HepG2 (cell line): ENCODE results near the gene FBXL20. TPM values are rescaled to one million over a fixed set of nuclear protein-coding genes. Genes with fewer than 3 reads are reported as not detected.
A peak's percentile ranks its signal among the peaks of the same experiment; 100 is the strongest.
"Not testable (repeated sequence)": the region's sequence is repeated elsewhere in the genome, so short reads cannot be mapped to it uniquely, and the experiment has no call there.

Experiments used
- ATAC-seq: fragments of 200-7000 bp; cut with Tn5 transposase; 3 replicates; pipeline ENCODE4 v1.9.1; 2020; ENCODE audit warnings: mild to moderate bottlenecking, moderate library complexity
- BruUV-seq: library from RNA; stranded (reverse); fragments of 400-500 nt; replicated peaks from 2 replicates; lab custom pipeline; 2021; lab: Mats Ljungman, UMichigan
- CTCF ChIA-PET: fragments of 300-600 bp; formaldehyde crosslinking; extraction: SDS; loops from one replicate; lab custom pipeline; 2021; ENCODE audit warnings: low total read pairs, inconsistent platforms, low intra/inter-chr PET ratio; lab: Yijun Ruan, JAX
- POLR2A ChIA-PET: fragments of 350-600 bp; sonication (Branson Sonifier 250); formaldehyde crosslinking; loops from one replicate; lab custom pipeline; 2020; ENCODE audit warnings: antibody characterized with exemption, inconsistent platforms; lab: Yijun Ruan, JAX
- DNase-seq: peaks from one replicate; pipeline ENCODE4 v3.0.0-alpha.2; 2015; ENCODE audit warnings: low spot score
- FAIRE-seq: peaks from 3 replicates; lab custom pipeline; 2011; peaks lifted over from hg19 to GRCh38; lab: Jason Lieb, UNC
- H2AFZ ChIP-seq: one replicate; pipeline ENCODE4 v1.6.1; 2011; ENCODE audit warnings: low read length, inconsistent platforms
- H3K27ac ChIP-seq: fragments of 300-600 bp; 3 replicates; pipeline ENCODE4 v1.8.0; 2011; ENCODE audit warnings: mixed run types, mild to moderate bottlenecking, mixed read lengths, low read length, inconsistent platforms; ENCODE audit not compliant: insufficient read depth; ENCODE audit errors: extremely low read length
- H3K27me3 ChIP-seq, 2 experiments: fragments of 200-600 bp in 1 of 2; 2 replicates in 1 of 2; 3 replicates in 1 of 2; pipeline versions ENCODE4 v1.6.0 to v1.8.0; 2011; ENCODE audit warnings: low read length in 2 of 2, mild to moderate bottlenecking in 2 of 2, moderate library complexity in 2 of 2, inconsistent platforms in 1 of 2; ENCODE audit not compliant: insufficient read depth in 2 of 2, control insufficient read depth in 1 of 2
- H3K36me3 ChIP-seq, 2 experiments: fragments of 200-600 bp in 1 of 2; replicated peaks in 1 of 2; 2 replicates in 1 of 2; 3 replicates in 1 of 2; pipeline versions ENCODE4 v1.5.1 to v1.8.0; 2011; ENCODE audit warnings: low read length in 2 of 2, inconsistent platforms in 1 of 2; ENCODE audit not compliant: insufficient read depth in 2 of 2, control insufficient read depth in 1 of 2
- H3K4me1 ChIP-seq: 2 replicates; pipeline ENCODE4 v1.5.1; 2012; ENCODE audit warnings: low read length, inconsistent platforms; ENCODE audit not compliant: insufficient read depth
- H3K4me2 ChIP-seq: 2 replicates; pipeline ENCODE4 v1.6.0; 2011; ENCODE audit warnings: low read depth, low read length, inconsistent platforms
- H3K4me3 ChIP-seq, 3 experiments: fragments of 200-600 bp in 1 of 3; sonication (generic), shearing (Covaris generic) in 1 of 3; replicated peaks in 1 of 3; 2 replicates each; pipeline ENCODE4 v1.5.1; 2011 to 2016; ENCODE audit warnings: low read length in 3 of 3, inconsistent platforms in 2 of 3, low read depth in 2 of 3, mild to moderate bottlenecking in 2 of 3, control low read depth in 1 of 3, mixed read lengths in 1 of 3; ENCODE audit not compliant: insufficient read depth in 1 of 3
- H3K79me2 ChIP-seq: one replicate; pipeline ENCODE4 v1.6.1; 2011; ENCODE audit warnings: low read length, inconsistent platforms; ENCODE audit not compliant: insufficient read depth
- H3K9ac ChIP-seq: 2 replicates; pipeline ENCODE4 v1.6.0; 2011; ENCODE audit warnings: mild to moderate bottlenecking, low read depth, low read length, inconsistent platforms; ENCODE audit not compliant: insufficient read depth
- H3K9me3 ChIP-seq: 2 replicates; pipeline ENCODE4 v1.5.1; 2012; ENCODE audit warnings: mild to moderate bottlenecking, low read length
- H4K20me1 ChIP-seq: 2 replicates; pipeline ENCODE4 v1.6.0; 2011; ENCODE audit warnings: inconsistent platforms, mild to moderate bottlenecking, low read length, moderate library complexity; ENCODE audit not compliant: insufficient read depth
- HNRNPH1 ChIP-seq: fragments of 200-400 bp; formaldehyde crosslinking; optimal IDR thresholded peaks from 2 replicates; pipeline ENCODE3; 2017; ENCODE audit warnings: mild to moderate bottlenecking, low read depth, low read length
- HNRNPK ChIP-seq: fragments of 200-400 bp; formaldehyde crosslinking; IDR thresholded peaks from 2 replicates; pipeline ENCODE4 v1.6.1; 2018; ENCODE audit warnings: low read length, low read depth, moderate library complexity, mild to moderate bottlenecking; ENCODE audit not compliant: poor library complexity, severe bottlenecking
- SOX13 ChIP-seq, 3 experiments: fragments of 450-650 bp in 1 of 3; sonication (generic) in 1 of 3; formaldehyde crosslinking in 1 of 3; IDR thresholded peaks in 2 of 3; conservative IDR thresholded peaks in 1 of 3; 2 replicates each; pipeline versions ENCODE4 v1.5.0 to v1.6.1; 2016 to 2020; ENCODE audit warnings: antibody characterized with exemption in 1 of 3, mild to moderate bottlenecking in 1 of 3, missing compliant biosample characterization in 1 of 3, missing genetic modification reagents in 1 of 3, moderate library complexity in 1 of 3
- WGBS: methylation state at CpG from one replicate; pipeline ENCODE4 v1.1.6; 2017; ENCODE audit warnings: low lambda C conversion rate; 5-methylcytosine and 5-hydroxymethylcytosine counted together
- in situ Hi-C: cut with HindIII; loops from 2 replicates; pipeline ENCODE4 v1.10.0; 2017; ENCODE audit warnings: low pct_unique_long_range_greater_than_20kb; ENCODE audit not compliant: extremely low pct_ligation_motif_present
- intact Hi-C: fragments of 100-400 bp; cut with micrococcal nuclease; formaldehyde crosslinking; loops from one replicate; pipeline ENCODE4 v1.10.0; 2022; ENCODE audit not compliant: unreplicated experiment
- polyA plus RNA-seq, 8 experiments: library from polyadenylated mRNA; depleted of rRNA in 3 of 8; stranded (reverse) in 7 of 8; unstranded in 1 of 8; fragments of >200 nt; fragmentation: Illumina TruSeq in 4 of 8; extraction: Trizol in 4 of 8; gene quantifications; 2 replicates each; pipeline versions ENCODE4 v1.2.1 to v1.2.3, GENCODE V29; 2011 to 2016; ENCODE audit warnings: low read depth in 4 of 8, missing spikeins in 1 of 8, mixed read lengths in 1 of 8; ENCODE audit not compliant: insufficient read depth in 1 of 8
- total RNA-seq, 5 experiments: library from RNA; depleted of rRNA; stranded (reverse); fragments of >200 nt; fragmentation: Illumina TruSeq; extraction: Trizol; gene quantifications; 2 replicates each; pipeline ENCODE4 v1.2.3, GENCODE V29; 2016; ENCODE audit warnings: low read depth in 1 of 5

FBXL20 gene
- total and polyA plus RNA-seq, 2 of the 13 experiments (the other 11 are each of a cell fraction or from before 2014, with no cell fraction given): 10.2 to 10.3 TPM

GRCh38 chr17:39335704-39336223, 65.7 kb downstream of the FBXL20 start:
- POLR2A ChIA-PET: no interaction called here
- Histone ChIP-seq H3K4me3 (no peak overlapping the region), H4K20me1 (no peaks in the 10 kb centered on the region; the same call in 1 of the 2 replicates), H3K27me3 (no peaks in the 10 kb centered on the region), H3K9ac (no peak overlapping the region), H2AFZ (no peak overlapping the region), H3K36me3 (peaks cover 0 to 2% of the 10 kb centered on the region in 2 experiments; a peak in 1 of 5 replicates), H3K4me1 (peaks cover 15% of the 10 kb centered on the region), H3K4me2 (no peak overlapping the region), H3K9me3 (no peaks in the 10 kb centered on the region), H3K27ac (peak overlapping the region; percentile 17), H3K79me2 (no peaks in the 10 kb centered on the region)
- TF ChIP-seq HNRNPH1 (no peak), HNRNPK (peak; percentile 63)
- intact Hi-C loops (no loop called here), in situ Hi-C loops (no loop called here)
- ATAC-seq (no peak), FAIRE-seq (no peak), DNase-seq (no peak)
- BruUV-seq: no TSS peak
- CTCF ChIA-PET: no interaction called here
- 82% methylated on average over 4 of the region's 4 CpGs for WGBS

- H3K9ac ChIP-seq; H3K79me2 ChIP-seq; intact Hi-C loops; H3K27me3 ChIP-seq; H4K20me1 ChIP-seq; H3K4me3 ChIP-seq; CTCF ChIA-PET; H3K36me3 ChIP-seq; H3K4me2 ChIP-seq; H3K9me3 ChIP-seq; in situ Hi-C loops; H3K27ac ChIP-seq; H2AFZ ChIP-seq; POLR2A ChIA-PET; ATAC-seq; FAIRE-seq; DNase-seq; TF ChIP-seq SOX13 (IDR thresholded peaks at IDR 0.05): not testable (repeated sequence)
- WGBS: 62% methylated on average over 6 of the region's 6 CpGs
- TF ChIP-seq SOX13 (CRISPR knock-in tag; conservative IDR thresholded peaks at IDR 0.05 in 1 of 2, IDR thresholded peaks at IDR 0.05 in 1 of 2): 0 out of 4 replicates have a peak, but pooled peaks of 1 of the 2 experiments have one; percentile 12
- BruUV-seq: TSS peak; percentile 33
- peaks cover 16% of the 10 kb centered on the region for H3K4me1 ChIP-seq
Measured at GRCh38 chr17:39334008-39334744, 67.2 kb downstream of the FBXL20 start.
